Nephron progenitor cell (in vitro differentiated cells): Measurements from ENCODE around the gene PROB1.
A peak's percentile ranks its signal among the peaks of the same experiment; 100 is the strongest.

ENCODE experiments used
- DNase-seq: peaks from one replicate; pipeline ENCODE4 v3.0.0; 2021
- H3K27ac Mint-ChIP-seq: 2 replicates; pipeline ENCODE4 v1.8.0; 2021; ENCODE audit warnings: mild to moderate bottlenecking, moderate library complexity, mixed read lengths
- H3K27me3 Mint-ChIP-seq: 2 replicates; pipeline ENCODE4 v1.8.0; 2021; ENCODE audit warnings: mild to moderate bottlenecking, low read depth, mixed read lengths; ENCODE audit not compliant: poor library complexity
- H3K36me3 Mint-ChIP-seq: 2 replicates; pipeline ENCODE4 v1.8.0; 2021; ENCODE audit warnings: low read depth, mixed read lengths
- H3K4me1 Mint-ChIP-seq: 2 replicates; pipeline ENCODE4 v1.8.0; 2021; ENCODE audit warnings: mixed read lengths
- H3K4me3 Mint-ChIP-seq: 2 replicates; pipeline ENCODE4 v1.8.0; 2021; ENCODE audit warnings: mild to moderate bottlenecking, moderate library complexity, mixed read lengths
- H3K9me3 Mint-ChIP-seq: 2 replicates; pipeline ENCODE4 v1.8.0; 2021; ENCODE audit warnings: mild to moderate bottlenecking, moderate library complexity, mixed read lengths
- CTCF ChIP-seq: fragments of 200-600 bp; sonication (generic); IDR thresholded peaks from 2 replicates; pipeline ENCODE4 v1.5.0; 2021; ENCODE audit warnings: antibody characterized with exemption

PROB1 gene

GRCh38 chr5:139381837-139382761 is 12.8 kb downstream of the PROB1 start:
- no peaks in the 10 kb centered on the region for H3K9me3 Mint-ChIP-seq
- H3K36me3 Mint-ChIP-seq, result peaks cover 7% of the 10 kb centered on the region
- no peak overlapping the region for H3K27ac Mint-ChIP-seq
- H3K4me3 Mint-ChIP-seq, result no peak overlapping the region
- H3K4me1 Mint-ChIP-seq, result peaks cover 23% of the 10 kb centered on the region
- H3K27me3 Mint-ChIP-seq, result no peaks in the 10 kb centered on the region
- no peak for TF ChIP-seq CTCF
- DNase-seq, result no peak

GRCh38 chr5:139379626-139380449 is 15.1 kb downstream of the PROB1 start:
- no peak for DNase-seq
- no peak overlapping the region for H3K4me3 Mint-ChIP-seq
- no peaks in the 10 kb centered on the region for H3K9me3 Mint-ChIP-seq
- H3K36me3 Mint-ChIP-seq, result peaks cover 14% of the 10 kb centered on the region
- H3K27me3 Mint-ChIP-seq, result no peaks in the 10 kb centered on the region
- H3K27ac Mint-ChIP-seq, result peak overlapping the region; percentile 31
- no peak for TF ChIP-seq CTCF
- H3K4me1 Mint-ChIP-seq, result peaks cover 23% of the 10 kb centered on the region

- H3K4me3 Mint-ChIP-seq, result no peak overlapping the region
- H3K27ac Mint-ChIP-seq, result no peak overlapping the region
- no peaks in the 10 kb centered on the region for H3K27me3 Mint-ChIP-seq
- DNase-seq, result no peak
- no peaks in the 10 kb centered on the region for H3K9me3 Mint-ChIP-seq
- no peak for TF ChIP-seq CTCF
- peaks cover 23% of the 10 kb centered on the region for H3K4me1 Mint-ChIP-seq
- H3K36me3 Mint-ChIP-seq, result peaks cover 18% of the 10 kb centered on the region
Measured at GRCh38 chr5:139378941-139379361, 16.0 kb downstream of the PROB1 start.

- H3K4me1 Mint-ChIP-seq, result peaks cover 23% of the 10 kb centered on the region
- no peaks in the 10 kb centered on the region for H3K9me3 Mint-ChIP-seq
Measured at GRCh38 chr5:139378101-139378825, 16.6 kb downstream of the PROB1 start.

GRCh38 chr5:139377226-139377625 is 17.7 kb downstream of the PROB1 start:
- no peak for DNase-seq
- H3K27ac Mint-ChIP-seq, result no peak overlapping the region
- peaks cover 19% of the 10 kb centered on the region for H3K4me1 Mint-ChIP-seq
- H3K9me3 Mint-ChIP-seq, result no peaks in the 10 kb centered on the region
- TF ChIP-seq CTCF, result no peak
- no peak overlapping the region for H3K4me3 Mint-ChIP-seq
- no peaks in the 10 kb centered on the region for H3K27me3 Mint-ChIP-seq
- peaks cover 35% of the 10 kb centered on the region for H3K36me3 Mint-ChIP-seq

More at GRCh38 chr5:139378101-139378825, 16.6 kb downstream of the PROB1 start:
- DNase-seq, result no peak
- no peak overlapping the region for H3K4me3 Mint-ChIP-seq
- no peaks in the 10 kb centered on the region for H3K27me3 Mint-ChIP-seq
- no peak for TF ChIP-seq CTCF
- no peak overlapping the region for H3K27ac Mint-ChIP-seq
- H3K36me3 Mint-ChIP-seq, result peaks cover 25% of the 10 kb centered on the region
